Hepatocyte (in vitro differentiated cells): ENCODE results near the gene TSN. TPM values are rescaled to one million over a fixed set of nuclear protein-coding genes. Genes with fewer than 3 reads are reported as not detected.
"Not testable (repeated sequence)": the region's sequence is repeated elsewhere in the genome, so short reads cannot be mapped to it uniquely, and the experiment has no call there.

ENCODE experiments used
- DNase-seq: peaks from one replicate; pipeline ENCODE4 v3.0.0-alpha.2; 2016; ENCODE audit warnings: low spot score
- H2AFZ ChIP-seq: fragments of 200-600 bp; sonication (generic); 2 replicates; pipeline ENCODE4 v1.6.0; 2016; ENCODE audit warnings: antibody characterized with exemption, mild to moderate bottlenecking
- H3K27ac ChIP-seq: fragments of 200-600 bp; sonication (generic); 2 replicates; pipeline ENCODE4 v1.5.1; 2016; ENCODE audit warnings: mild to moderate bottlenecking
- H3K27me3 ChIP-seq: fragments of 200-600 bp; sonication (generic); 2 replicates; pipeline ENCODE4 v1.6.1; 2016
- H3K36me3 ChIP-seq: fragments of 200-600 bp; sonication (generic); replicated peaks from 2 replicates; pipeline ENCODE4 v1.5.1; 2016; ENCODE audit warnings: low read depth; ENCODE audit not compliant: insufficient read depth
- H3K4me1 ChIP-seq: fragments of 200-600 bp; sonication (generic); 2 replicates; pipeline ENCODE4 v1.5.1; 2016; ENCODE audit warnings: mild to moderate bottlenecking, moderate library complexity; ENCODE audit not compliant: insufficient read depth
- H3K4me2 ChIP-seq: fragments of 200-600 bp; sonication (generic); 2 replicates; pipeline ENCODE4 v1.6.0; 2016
- H3K4me3 ChIP-seq: fragments of 200-600 bp; sonication (generic); 2 replicates; pipeline ENCODE4 v1.5.1; 2016; ENCODE audit warnings: mild to moderate bottlenecking
- H3K79me2 ChIP-seq: fragments of 200-600 bp; sonication (generic); 2 replicates; pipeline ENCODE4 v1.6.0; 2017; ENCODE audit warnings: mild to moderate bottlenecking
- H3K9me2 ChIP-seq: fragments of 200-600 bp; sonication (generic); replicated peaks from 2 replicates; pipeline ENCODE4 v1.6.0; 2017; ENCODE audit warnings: mild to moderate bottlenecking; ENCODE audit not compliant: insufficient read depth
- H3K9me3 ChIP-seq: fragments of 200-600 bp; sonication (generic); 2 replicates; pipeline ENCODE4 v1.5.1; 2016; ENCODE audit warnings: low read depth, mild to moderate bottlenecking
- H4K20me1 ChIP-seq: fragments of 200-600 bp; sonication (generic); 2 replicates; pipeline ENCODE4 v1.6.0; 2016; ENCODE audit warnings: mild to moderate bottlenecking; ENCODE audit not compliant: insufficient read depth, poor library complexity, severe bottlenecking
- EZH2 ChIP-seq: fragments of 200-600 bp; sonication (generic); IDR thresholded peaks from 2 replicates; pipeline ENCODE4 v1.6.1; 2016; ENCODE audit warnings: antibody characterized with exemption, mild to moderate bottlenecking, borderline replicate concordance
- EZH2phosphoT487 ChIP-seq: fragments of 200-600 bp; sonication (generic); IDR thresholded peaks from one replicate; pipeline ENCODE4 v1.6.1; 2018; ENCODE audit warnings: antibody characterized with exemption, mild to moderate bottlenecking, low read depth, moderate library complexity; ENCODE audit not compliant: unreplicated experiment, severe bottlenecking
- WGBS: methylation state at CpG from one replicate; pipeline ENCODE4 v1.1.6; 2016; ENCODE audit warnings: low lambda C conversion rate; ENCODE audit errors: missing lambda C conversion rate; 5-methylcytosine and 5-hydroxymethylcytosine counted together
- polyA plus RNA-seq: library from polyadenylated mRNA; unstranded; fragments of >200 nt; fragmentation: Nextera tagmentation; extraction: Ambion mirVana; gene quantifications from 2 replicates; pipeline ENCODE4 v1.2.1, GENCODE V29; 2016
- total RNA-seq: library from RNA; depleted of rRNA; stranded (reverse); fragments of >200 nt; gene quantifications from 2 replicates; pipeline ENCODE4 v1.2.3, GENCODE V29; 2014
- TF ChIP-seq, protein P1 (sequence below): fragments of 200-600 bp; sonication (generic); IDR thresholded peaks from 2 replicates; pipeline ENCODE4 v1.5.1; 2016; ENCODE audit warnings: antibody characterized with exemption, mild to moderate bottlenecking; ENCODE audit not compliant: poor library complexity

Gene TSN
- total and polyA plus RNA-seq, 2 experiments from 2014 or later = 45.4 to 63.2 TPM

DNA sequence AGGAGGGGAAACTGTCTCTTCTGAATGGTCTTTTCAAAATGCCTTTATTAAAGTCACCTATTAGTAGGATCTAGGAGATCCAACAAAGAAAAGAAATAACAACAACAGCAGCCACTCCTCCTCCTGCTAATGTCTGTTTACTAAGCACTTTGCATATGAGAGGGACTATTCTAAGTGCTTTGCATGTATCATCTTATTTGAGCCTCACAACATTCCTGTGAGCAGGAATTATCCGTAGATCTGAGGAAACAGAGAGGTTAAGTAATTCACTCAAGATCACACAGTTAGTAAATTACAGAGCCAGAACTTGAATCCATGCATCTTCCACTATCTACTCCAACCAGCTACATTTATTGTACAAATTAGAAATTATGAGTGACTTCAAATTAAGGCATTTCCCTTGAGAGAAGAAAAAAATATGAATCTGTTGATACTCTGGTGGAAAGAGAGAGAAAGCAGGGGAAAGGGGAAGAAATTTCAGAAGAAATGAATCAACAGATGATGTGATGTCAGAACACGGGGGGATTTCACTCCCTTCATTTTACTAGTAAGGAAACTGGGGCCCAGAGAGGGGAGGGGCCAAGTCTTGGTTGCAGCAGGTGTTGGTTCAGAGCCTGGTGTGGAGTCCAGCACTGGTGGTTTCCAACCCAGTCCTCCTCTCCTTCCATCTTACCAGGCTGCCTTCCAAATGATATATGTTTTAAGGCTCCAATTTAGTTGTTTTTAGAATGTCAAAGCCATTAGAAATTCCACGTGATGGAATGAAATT lies 49.7 kb downstream of the TSN start:
- H3K4me2 ChIP-seq = no peak overlapping the region
- peaks cover 8% of the 10 kb centered on the region for H3K27me3 ChIP-seq
- no peaks in the 10 kb centered on the region for H3K9me2 ChIP-seq
- H4K20me1 ChIP-seq = no peaks in the 10 kb centered on the region
- H3K4me1 ChIP-seq = no peaks in the 10 kb centered on the region
- H2AFZ ChIP-seq = no peak overlapping the region
- H3K27ac ChIP-seq = no peak overlapping the region
- no peak for DNase-seq
- H3K9me3 ChIP-seq = no peaks in the 10 kb centered on the region
- TF ChIP-seq EZH2 (no peak), EZH2phosphoT487 (no peak)
- TF ChIP-seq, protein P1, sequence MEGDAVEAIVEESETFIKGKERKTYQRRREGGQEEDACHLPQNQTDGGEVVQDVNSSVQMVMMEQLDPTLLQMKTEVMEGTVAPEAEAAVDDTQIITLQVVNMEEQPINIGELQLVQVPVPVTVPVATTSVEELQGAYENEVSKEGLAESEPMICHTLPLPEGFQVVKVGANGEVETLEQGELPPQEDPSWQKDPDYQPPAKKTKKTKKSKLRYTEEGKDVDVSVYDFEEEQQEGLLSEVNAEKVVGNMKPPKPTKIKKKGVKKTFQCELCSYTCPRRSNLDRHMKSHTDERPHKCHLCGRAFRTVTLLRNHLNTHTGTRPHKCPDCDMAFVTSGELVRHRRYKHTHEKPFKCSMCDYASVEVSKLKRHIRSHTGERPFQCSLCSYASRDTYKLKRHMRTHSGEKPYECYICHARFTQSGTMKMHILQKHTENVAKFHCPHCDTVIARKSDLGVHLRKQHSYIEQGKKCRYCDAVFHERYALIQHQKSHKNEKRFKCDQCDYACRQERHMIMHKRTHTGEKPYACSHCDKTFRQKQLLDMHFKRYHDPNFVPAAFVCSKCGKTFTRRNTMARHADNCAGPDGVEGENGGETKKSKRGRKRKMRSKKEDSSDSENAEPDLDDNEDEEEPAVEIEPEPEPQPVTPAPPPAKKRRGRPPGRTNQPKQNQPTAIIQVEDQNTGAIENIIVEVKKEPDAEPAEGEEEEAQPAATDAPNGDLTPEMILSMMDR = no peak
- no peaks in the 10 kb centered on the region for H3K79me2 ChIP-seq
- H3K4me3 ChIP-seq = no peak overlapping the region
- 59% methylated on average over 3 of the region's 3 CpGs for WGBS
- H3K36me3 ChIP-seq = no peaks in the 10 kb centered on the region

DNA sequence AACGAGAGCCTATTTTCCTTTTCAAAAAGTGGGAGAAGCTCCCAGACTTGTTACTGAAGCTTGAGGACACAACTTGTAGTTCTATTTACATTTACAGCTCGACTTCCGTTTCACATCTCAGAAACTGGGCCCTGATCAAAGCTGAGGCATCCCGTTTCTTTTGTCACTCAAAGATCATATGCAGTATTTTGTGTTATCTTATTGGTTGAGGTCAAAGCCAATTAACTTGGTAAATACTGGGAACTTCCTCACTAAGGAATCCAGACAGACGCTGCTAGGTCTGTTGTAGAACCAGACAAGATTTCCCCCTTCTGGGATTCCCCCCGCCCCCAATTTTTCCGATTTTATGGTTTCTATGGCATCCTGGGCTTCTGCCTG lies 50.3 kb downstream of the TSN start:
- H3K9me2 ChIP-seq = no peaks in the 10 kb centered on the region
- TF ChIP-seq, protein P1 = no peak
- TF ChIP-seq EZH2 (no peak), EZH2phosphoT487 (no peak)
- no peak for DNase-seq
- H3K4me3 ChIP-seq = no peak overlapping the region
- no peak overlapping the region for H3K4me2 ChIP-seq
- H4K20me1 ChIP-seq = no peaks in the 10 kb centered on the region
- WGBS = 53% methylated on average over 7 of the region's 7 CpGs
- H3K27ac ChIP-seq = no peak overlapping the region
- H2AFZ ChIP-seq = no peak overlapping the region
- H3K9me3 ChIP-seq = no peaks in the 10 kb centered on the region
- H3K36me3 ChIP-seq = no peaks in the 10 kb centered on the region
- H3K4me1 ChIP-seq = no peaks in the 10 kb centered on the region
- H3K79me2 ChIP-seq = no peaks in the 10 kb centered on the region
- peaks cover 8% of the 10 kb centered on the region for H3K27me3 ChIP-seq

DNA sequence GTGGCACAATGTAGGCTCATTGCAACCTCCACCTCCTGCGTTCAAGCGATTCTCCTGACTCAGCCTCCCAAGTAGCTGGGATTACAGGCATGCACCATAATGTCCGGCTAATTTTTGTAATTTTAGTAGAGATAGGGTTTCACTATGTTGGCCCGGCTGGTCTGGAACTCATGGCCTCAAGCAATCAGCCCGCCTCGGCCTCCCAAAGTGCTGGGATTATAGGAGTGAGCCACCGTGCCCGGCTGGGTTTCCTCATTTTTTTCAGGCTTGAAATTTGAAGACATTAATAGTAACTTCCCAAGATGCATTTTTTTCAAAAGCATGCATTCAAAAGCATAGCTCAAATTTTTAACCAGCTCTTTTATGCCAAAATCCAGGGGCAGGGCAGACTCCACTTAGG lies 52.3 kb downstream of the TSN start:
- not testable (repeated sequence) for H3K36me3 ChIP-seq, DNase-seq, H3K4me2 ChIP-seq, H3K4me3 ChIP-seq, H3K27me3 ChIP-seq, H3K4me1 ChIP-seq, H4K20me1 ChIP-seq, H3K79me2 ChIP-seq, H3K9me3 ChIP-seq, H3K9me2 ChIP-seq, H2AFZ ChIP-seq, H3K27ac ChIP-seq
- WGBS = 90% methylated on average over 8 of the region's 8 CpGs

DNA sequence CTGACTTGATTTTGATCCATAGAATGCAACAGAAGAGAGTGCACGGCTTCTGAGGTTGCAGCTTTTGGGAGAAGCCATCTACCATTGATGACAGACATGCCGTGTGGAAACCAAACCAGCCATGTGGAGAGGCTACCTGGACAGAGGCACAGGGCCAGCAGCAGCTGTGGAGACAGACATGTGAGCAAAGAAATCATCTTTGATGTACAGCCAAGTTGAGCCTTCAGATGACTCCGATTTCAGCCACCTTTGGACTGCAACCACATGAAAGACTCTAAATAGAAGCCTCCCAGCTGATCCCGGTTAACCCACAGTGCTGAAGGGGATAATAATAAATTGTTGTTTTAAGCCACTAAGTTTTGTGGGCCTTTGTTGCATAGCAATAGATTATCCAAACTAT lies 54.2 kb downstream of the TSN start:
- Histone ChIP-seq H3K27me3 (peaks cover 4% of the 10 kb centered on the region), H3K4me3 (no peak overlapping the region), H3K4me1 (no peaks in the 10 kb centered on the region), H4K20me1 (no peaks in the 10 kb centered on the region), H3K27ac (no peak overlapping the region), H3K36me3 (no peaks in the 10 kb centered on the region), H3K9me2 (no peaks in the 10 kb centered on the region), H3K9me3 (no peaks in the 10 kb centered on the region), H3K79me2 (no peaks in the 10 kb centered on the region), H2AFZ (no peak overlapping the region), H3K4me2 (no peak overlapping the region)
- DNase-seq = no peak
- TF ChIP-seq EZH2 (no peak), EZH2phosphoT487 (no peak)
- TF ChIP-seq, protein P1 = no peak
- 53% methylated on average over 4 of the region's 4 CpGs for WGBS
